Astrocyte (in vitro differentiated cells and primary cell): Measurements from ENCODE around the gene CDK8.

Experiments
- CTCF ChIP-seq: IDR thresholded peaks from 2 replicates; pipeline ENCODE4 v1.5.1; 2011; ENCODE audit warnings: low read depth, mild to moderate bottlenecking, inconsistent platforms, low read length, moderate library complexity; ENCODE audit not compliant: insufficient read depth
- EZH2 ChIP-seq: IDR thresholded peaks from 2 replicates; pipeline ENCODE4 v1.6.1; 2012; ENCODE audit warnings: mild to moderate bottlenecking, low read length, inconsistent platforms; ENCODE audit not compliant: insufficient read depth

- TF ChIP-seq CTCF = no peak
- no peak for TF ChIP-seq EZH2
Measured at GRCh38 chr13:26310003-26310402, 56.1 kb downstream of the CDK8 start.
